Spleen (tissue), 7 donors: ENCODE data around the gene EYA2.

Source experiments
- POLR2AphosphoS5 ChIP-seq, 3 donors: sonication (generic); formaldehyde crosslinking; IDR thresholded peaks; one replicate each; pipeline ENCODE4 v1.5.1; 2017; ENCODE audit warnings: antibody characterized with exemption in 3 of 3
- TF ChIP-seq, protein P1 (sequence below), 11 experiments: fragments of 200-600 bp in 7 of 11; fragments of 450-650 bp in 4 of 11; sonication (generic) in 4 of 11; IDR thresholded peaks in 8 of 11; conservative IDR thresholded peaks in 3 of 11; 1 replicate in 7 of 11; 2 replicates in 4 of 11; pipeline versions ENCODE4 v1.4.0 to v1.8.0; 2016 to 2021; ENCODE audit warnings: antibody characterized with exemption in 11 of 11, inconsistent platforms in 4 of 11, mild to moderate bottlenecking in 1 of 11
- donor health status: DM: no; HTN: no; CAD: no; lungs with moderate emphysema.
- donor health status: DM: no; HTN: no; CAD: no.
- donor health status: DM: no; HTN: no; CAD: no.

DNA sequence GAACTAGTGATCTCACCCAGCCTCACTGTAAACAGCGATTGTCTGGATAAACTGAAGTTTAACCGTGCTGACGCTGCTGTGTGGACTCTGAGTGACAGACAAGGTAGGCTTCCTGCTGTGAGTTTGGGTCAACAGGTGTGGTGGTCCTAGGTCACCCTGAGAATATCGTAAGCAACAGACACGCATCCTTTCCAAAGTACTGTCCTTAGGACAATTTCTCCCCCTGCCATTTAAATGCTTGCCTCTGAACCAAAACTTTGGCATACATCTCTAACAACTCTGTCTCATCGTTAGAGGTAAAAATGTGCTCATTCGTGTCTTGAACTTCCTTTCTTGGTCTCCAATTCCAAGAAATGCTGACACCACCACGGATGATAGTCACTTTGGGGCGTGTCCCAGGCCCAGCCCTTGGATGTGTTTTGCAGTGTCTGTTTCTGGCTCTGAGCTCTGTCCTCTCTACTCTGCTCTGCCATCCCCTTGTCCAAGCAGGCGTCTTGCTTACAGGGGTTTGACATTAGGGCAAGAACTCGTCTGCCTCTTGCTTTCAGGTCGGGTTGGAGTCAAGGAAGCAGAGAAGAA, 95.5 kb downstream of the EYA2 start:
- TF ChIP-seq, protein P1, sequence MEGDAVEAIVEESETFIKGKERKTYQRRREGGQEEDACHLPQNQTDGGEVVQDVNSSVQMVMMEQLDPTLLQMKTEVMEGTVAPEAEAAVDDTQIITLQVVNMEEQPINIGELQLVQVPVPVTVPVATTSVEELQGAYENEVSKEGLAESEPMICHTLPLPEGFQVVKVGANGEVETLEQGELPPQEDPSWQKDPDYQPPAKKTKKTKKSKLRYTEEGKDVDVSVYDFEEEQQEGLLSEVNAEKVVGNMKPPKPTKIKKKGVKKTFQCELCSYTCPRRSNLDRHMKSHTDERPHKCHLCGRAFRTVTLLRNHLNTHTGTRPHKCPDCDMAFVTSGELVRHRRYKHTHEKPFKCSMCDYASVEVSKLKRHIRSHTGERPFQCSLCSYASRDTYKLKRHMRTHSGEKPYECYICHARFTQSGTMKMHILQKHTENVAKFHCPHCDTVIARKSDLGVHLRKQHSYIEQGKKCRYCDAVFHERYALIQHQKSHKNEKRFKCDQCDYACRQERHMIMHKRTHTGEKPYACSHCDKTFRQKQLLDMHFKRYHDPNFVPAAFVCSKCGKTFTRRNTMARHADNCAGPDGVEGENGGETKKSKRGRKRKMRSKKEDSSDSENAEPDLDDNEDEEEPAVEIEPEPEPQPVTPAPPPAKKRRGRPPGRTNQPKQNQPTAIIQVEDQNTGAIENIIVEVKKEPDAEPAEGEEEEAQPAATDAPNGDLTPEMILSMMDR (IDR thresholded peaks at IDR 0.05 in 8 of 11, conservative IDR thresholded peaks at IDR 0.05 in 3 of 11), result no peak
- no peak for TF ChIP-seq POLR2AphosphoS5 (IDR thresholded peaks at IDR 0.05)
